ENCODE results near the gene ST8SIA5. TPM values are rescaled to one million over a fixed set of nuclear protein-coding genes. Genes with fewer than 3 reads are reported as not detected.

ST8SIA5 gene
- total RNA-seq, 1 donor from 2014 or later, result 0.59 TPM

DNA sequence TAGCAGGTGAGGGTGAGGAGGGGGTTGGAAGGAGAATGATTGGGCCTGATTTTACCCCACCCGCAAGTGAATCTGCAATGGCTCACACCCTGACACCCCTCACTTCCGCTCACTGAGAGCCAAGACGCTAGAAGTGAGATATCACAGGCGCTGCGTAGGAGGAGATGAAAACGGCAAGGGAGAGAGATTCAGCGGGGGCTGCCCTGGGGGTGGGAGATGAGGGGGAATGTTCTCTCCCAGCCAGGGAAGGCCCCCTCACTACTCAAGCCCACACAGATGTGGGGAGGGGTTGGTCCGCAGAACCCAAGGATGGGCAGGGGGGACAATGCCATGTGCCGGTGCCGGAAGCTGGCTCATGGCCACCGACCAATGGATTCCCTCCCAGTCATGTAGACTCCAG lies 132.7 kb downstream of the ST8SIA5 start:
- no peak for DNase-seq

DNA sequence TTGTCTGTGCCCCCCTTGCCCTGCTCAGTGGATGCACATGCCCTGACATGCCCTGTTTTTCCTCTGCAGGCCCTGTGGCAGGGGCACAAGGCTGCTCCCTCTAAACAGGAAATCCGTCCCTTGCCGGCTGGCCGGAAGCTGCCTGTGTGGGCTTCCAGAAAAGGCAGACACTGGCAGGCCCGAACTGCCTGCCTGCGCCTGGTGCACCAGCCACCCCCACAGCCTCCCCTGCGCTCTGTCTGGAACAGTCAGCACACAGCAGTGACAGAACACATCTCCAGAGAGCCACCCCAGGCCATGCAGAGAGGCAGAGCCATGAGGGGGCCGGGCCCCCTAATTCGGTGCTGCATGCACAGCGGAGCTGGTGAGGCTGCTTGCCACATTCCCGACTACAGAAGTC lies 133.3 kb downstream of the ST8SIA5 start:
- DNase-seq, result no peak

- peak; percentile 7 for DNase-seq
These were observed 133.9 kb downstream of the ST8SIA5 start for GRCh38 chr18:46622999-46623398.

GRCh38 chr18:46622451-46622850 lies 134.4 kb downstream of the ST8SIA5 start:
- no peak for DNase-seq

DNA sequence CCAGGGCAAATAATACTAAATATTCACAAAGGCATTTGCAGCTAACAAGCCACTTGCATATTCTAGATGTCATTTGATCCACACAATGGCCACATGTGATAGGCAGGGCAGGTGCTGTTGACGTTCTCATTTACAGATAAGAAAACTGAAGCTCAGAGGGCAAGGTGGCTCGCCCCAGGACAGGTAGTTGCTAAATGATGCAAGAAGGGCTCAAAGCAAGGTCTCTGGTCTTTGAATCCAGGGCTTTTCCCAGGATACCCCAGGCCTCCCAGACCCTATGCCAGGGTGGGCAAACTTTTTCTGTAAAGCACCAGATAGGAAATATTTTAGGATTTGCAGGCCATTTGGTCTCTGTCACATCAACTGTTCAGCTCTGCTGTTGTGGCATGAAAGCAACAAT lies 135.0 kb downstream of the ST8SIA5 start:
- DNase-seq, result no peak

DNA sequence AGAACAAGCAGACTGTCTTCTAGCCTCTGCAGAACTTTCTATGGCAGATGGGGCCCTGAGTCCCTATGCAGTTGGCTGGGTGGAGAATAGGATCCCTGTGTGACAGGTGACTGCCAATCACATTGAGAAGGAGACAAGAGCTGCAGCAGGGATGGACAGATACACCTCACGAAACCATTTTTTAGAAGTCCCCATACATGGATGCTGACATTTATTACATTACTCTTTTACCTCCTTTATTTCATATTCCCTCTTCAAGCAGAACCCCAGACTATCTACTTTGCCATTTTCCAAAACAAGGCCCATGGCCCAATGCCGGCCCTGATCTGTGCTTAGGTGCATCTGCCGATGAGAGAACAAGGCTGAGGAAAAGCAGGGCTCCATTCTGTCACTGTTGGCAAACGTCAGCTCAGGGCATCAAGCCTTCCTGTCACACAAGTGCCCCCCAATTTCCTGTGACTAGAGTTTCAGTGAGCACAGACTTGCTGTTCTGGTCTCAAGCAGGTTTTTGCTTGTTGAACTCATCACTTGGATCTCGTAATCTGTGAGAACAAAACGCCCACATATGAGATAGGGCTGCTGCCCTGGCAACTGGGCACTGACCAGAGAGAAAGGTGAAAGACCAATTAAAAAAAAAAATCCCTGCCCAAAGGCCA lies 135.6 kb downstream of the ST8SIA5 start:
- DNase-seq, result no peak

DNA sequence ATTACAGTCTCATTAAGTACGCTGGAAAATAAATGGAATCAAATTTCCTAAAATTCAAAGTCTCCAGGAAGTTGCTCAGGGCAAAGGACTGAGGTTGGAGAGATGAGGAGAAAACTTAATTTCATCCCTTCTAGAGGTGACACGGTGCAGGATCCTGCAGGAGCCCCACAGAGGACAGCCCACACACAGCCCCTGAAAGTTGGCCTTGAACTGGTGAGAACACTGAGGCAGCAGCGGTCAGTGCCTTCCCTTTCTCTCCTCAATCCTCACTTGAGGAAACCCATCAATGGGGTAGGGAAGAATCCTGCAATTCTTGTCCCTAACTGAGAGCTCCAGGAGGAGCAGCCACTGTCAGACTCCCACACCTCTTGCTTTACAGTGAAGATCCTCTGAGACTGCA lies 137.3 kb downstream of the ST8SIA5 start:
- no peak for DNase-seq

Small RNA genes lying within 50 kb of the gene (small RNA-seq; reads per million reads assigned to genes)
- gene AC090311.1 (ENCODE audit: low replicate concordance), result not detected

Other genes starting within 250 kb of the ST8SIA5 start
- 2.8 TPM for gene LOXHD1, start 99.8 kb downstream of the ST8SIA5 start, total RNA-seq
- 37.0 TPM for gene PIAS2, start 160.5 kb upstream of the ST8SIA5 start, total RNA-seq
- gene KATNAL2, start 160.5 kb upstream of the ST8SIA5 start, total RNA-seq, result 6.3 TPM

Data from skin of body (tissue), 3 donors.